NT2/D1 (cell line): ENCODE measurements around the gene NUDT17.

Experiments
- YY1 ChIP-seq: IDR thresholded peaks from 2 replicates; pipeline ENCODE4 v1.6.1; 2011; ENCODE audit not compliant: insufficient read length, insufficient read depth
- ZNF274 ChIP-seq: IDR thresholded peaks from 2 replicates; pipeline ENCODE4 v1.6.1; 2011; ENCODE audit warnings: mild to moderate bottlenecking, low read depth, low read length

DNA sequence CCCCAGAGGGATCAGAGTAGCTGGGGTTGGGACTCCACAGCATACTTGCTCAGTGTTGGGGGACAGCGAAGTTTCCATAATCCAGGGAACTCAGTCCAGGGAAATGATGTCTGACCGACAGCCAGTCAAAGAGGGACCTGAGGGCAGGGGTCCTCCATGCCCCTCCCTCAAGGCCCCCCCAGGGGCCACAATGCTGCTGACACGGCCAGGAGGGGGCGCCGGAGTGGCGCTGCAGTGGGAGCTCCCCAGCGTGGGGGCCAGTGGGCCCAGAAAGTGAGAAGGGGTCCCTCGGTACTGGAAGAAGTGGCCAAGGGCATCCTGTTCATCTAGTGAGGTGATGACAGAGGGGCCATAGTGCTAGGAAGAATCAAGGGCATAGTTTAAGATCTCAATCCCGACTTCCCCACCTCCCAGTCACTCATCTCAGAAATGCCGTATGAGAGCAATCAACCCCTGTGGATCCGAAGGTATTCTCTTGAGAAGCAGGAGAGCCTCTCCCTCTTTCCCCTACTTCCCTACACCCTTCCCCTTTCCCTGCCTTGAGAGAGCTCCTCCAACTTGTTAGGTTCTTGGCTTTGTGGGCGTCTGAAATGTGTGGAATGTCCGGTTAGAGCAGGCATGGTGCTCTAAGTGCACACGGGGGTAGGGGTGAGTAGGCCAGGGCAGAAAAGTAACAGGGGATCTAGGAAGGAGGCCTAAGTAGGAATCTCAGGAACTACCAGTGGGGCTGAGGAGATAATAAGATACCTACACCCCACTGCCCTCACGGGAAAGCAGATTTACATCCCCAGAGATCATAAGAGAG lies 4.1 kb downstream of the NUDT17 start:
- no peak for TF ChIP-seq ZNF274
- TF ChIP-seq YY1: no peak
